WI38 (cell line): ENCODE data around the gene NFIA.

Experiments
- H3K4me3 ChIP-seq: 2 replicates; pipeline ENCODE4 v1.5.1; 2011; ENCODE audit warnings: low read depth, mild to moderate bottlenecking, control low read depth, low read length
- CTCF ChIP-seq: IDR thresholded peaks from 2 replicates; pipeline ENCODE4 v1.5.1; 2012; ENCODE audit warnings: low read depth, mild to moderate bottlenecking, control low read depth, low read length

The NFIA gene

GRCh38 chr1:61234587-61234919, 152.2 kb downstream of the NFIA start:
- TF ChIP-seq CTCF: no peak
- H3K4me3 ChIP-seq: no peak overlapping the region

- no peak overlapping the region for H3K4me3 ChIP-seq
- TF ChIP-seq CTCF: no peak
Observed at GRCh38 chr1:61237147-61237546, 154.8 kb downstream of the NFIA start.

- no peak for TF ChIP-seq CTCF
- H3K4me3 ChIP-seq: no peak overlapping the region
Observed at GRCh38 chr1:61237659-61238358, 155.4 kb downstream of the NFIA start.

GRCh38 chr1:61238359-61238665, 156.0 kb downstream of the NFIA start:
- TF ChIP-seq CTCF: no peak
- H3K4me3 ChIP-seq: no peak overlapping the region

GRCh38 chr1:61240878-61241277, 158.5 kb downstream of the NFIA start:
- TF ChIP-seq CTCF: no peak
- no peak overlapping the region for H3K4me3 ChIP-seq

GRCh38 chr1:61241411-61241838, 159.1 kb downstream of the NFIA start:
- no peak for TF ChIP-seq CTCF

GRCh38 chr1:61241973-61242381, 159.6 kb downstream of the NFIA start:
- no peak overlapping the region for H3K4me3 ChIP-seq
- TF ChIP-seq CTCF: no peak

More at GRCh38 chr1:61241411-61241838, 159.1 kb downstream of the NFIA start:
- H3K4me3 ChIP-seq: no peak overlapping the region
